BLaER1 treated with 17β-estradiol and CSF1 and Interleukin-3, amounts not matched to agents 10 nM and 100 nM (cell line): ENCODE results near the gene ST8SIA1.

Experiments
- H3K27ac ChIP-seq, 11 experiments: shearing (Covaris generic); formaldehyde crosslinking; 2 replicates each; pipeline ENCODE4 v1.8.1; 2022
- H3K27me3 ChIP-seq, 11 experiments: shearing (Covaris generic); formaldehyde crosslinking; 2 replicates each; pipeline ENCODE4 v1.8.1; 2022
- H3K36me3 ChIP-seq, 11 experiments: shearing (Covaris generic); formaldehyde crosslinking; 2 replicates each; pipeline ENCODE4 v1.8.1; 2022
- H3K4me1 ChIP-seq, 10 experiments: shearing (Covaris generic); formaldehyde crosslinking; 2 replicates each; pipeline ENCODE4 v1.8.1; 2022
- H3K4me2 ChIP-seq, 11 experiments: shearing (Covaris generic); formaldehyde crosslinking; 2 replicates each; pipeline ENCODE4 v1.8.1; 2022
- H3K4me3 ChIP-seq, 10 experiments: shearing (Covaris generic); formaldehyde crosslinking; 2 replicates each; pipeline ENCODE4 v1.8.1; 2022
- H3K9ac ChIP-seq, 11 experiments: shearing (Covaris generic); formaldehyde crosslinking; 2 replicates each; pipeline ENCODE4 v1.8.1; 2022
- H3K9me3 ChIP-seq, 11 experiments: shearing (Covaris generic); formaldehyde crosslinking; replicated peaks in 1 of 11; 2 replicates each; pipeline ENCODE4 v1.8.1; 2022
- H4K20me1 ChIP-seq, 11 experiments: shearing (Covaris generic); formaldehyde crosslinking; 2 replicates each; pipeline ENCODE4 v1.8.1; 2022
- Cebpa-rat ChIP-seq, 11 experiments: shearing (Covaris generic); IDR thresholded peaks; 2 replicates each; pipeline ENCODE4 v1.8.1; 2022

Gene ST8SIA1

GRCh38 chr12:22299294-22299912, 35.1 kb downstream of the ST8SIA1 start:
- no peak for TF ChIP-seq Cebpa-rat (IDR thresholded peaks at IDR 0.05)
- Histone ChIP-seq H3K9me3 (peaks cover 55 to 75% (median 61%) of the 10 kb centered on the region in 11 experiments), H4K20me1 (no peaks in the 10 kb centered on the region), H3K36me3 (no peaks in the 10 kb centered on the region), H3K4me1 (no peaks in the 10 kb centered on the region), H3K4me2 (no peak overlapping the region), H3K9ac (no peak overlapping the region), H3K4me3 (no peak overlapping the region), H3K27ac (no peak overlapping the region), H3K27me3 (no peaks in the 10 kb centered on the region)

GRCh38 chr12:22289250-22289649, 45.3 kb downstream of the ST8SIA1 start:
- no peak overlapping the region for H3K4me2 ChIP-seq
- peaks cover 0 to 5% (median 0%) of the 10 kb centered on the region in 11 experiments; a peak in 2 of 22 replicates for H3K9me3 ChIP-seq
- no peak overlapping the region for H3K27ac ChIP-seq
- H3K36me3 ChIP-seq = no peaks in the 10 kb centered on the region
- no peak overlapping the region for H3K4me3 ChIP-seq
- H3K27me3 ChIP-seq = no peaks in the 10 kb centered on the region
- H3K9ac ChIP-seq = no peak overlapping the region
- no peaks in the 10 kb centered on the region for H4K20me1 ChIP-seq
- H3K4me1 ChIP-seq = peaks cover 0 to 19% (median 6%) of the 10 kb centered on the region in 10 experiments; a peak in 13 of 20 replicates
- no peak for TF ChIP-seq Cebpa-rat (IDR thresholded peaks at IDR 0.05)

- no peak for TF ChIP-seq Cebpa-rat (IDR thresholded peaks at IDR 0.05)
- Histone ChIP-seq H3K27me3 (no peaks in the 10 kb centered on the region), H3K36me3 (no peaks in the 10 kb centered on the region), H3K9me3 (peaks cover 0 to 5% (median 0%) of the 10 kb centered on the region in 11 experiments; a peak in 2 of 22 replicates), H4K20me1 (no peaks in the 10 kb centered on the region), H3K4me3 (0 out of 20 replicates have a peak overlapping the region, but pooled peaks of 1 of the 10 experiments have one; percentile 1), H3K9ac (no peak overlapping the region), H3K4me2 (peak overlapping the region in 7 of 11 experiments; percentile 19 to 79 (median 47); a peak in 13 of 22 replicates), H3K27ac (no peak overlapping the region), H3K4me1 (peaks cover 0 to 19% (median 6%) of the 10 kb centered on the region in 10 experiments; a peak in 13 of 20 replicates)
These were observed 46.5 kb downstream of the ST8SIA1 start for GRCh38 chr12:22287776-22288621.

GRCh38 chr12:22287101-22287500, 47.4 kb downstream of the ST8SIA1 start:
- TF ChIP-seq Cebpa-rat (IDR thresholded peaks at IDR 0.05) = no peak
- peak overlapping the region in 1 of 11 experiments; percentile 75; a peak in 2 of 22 replicates for H3K4me2 ChIP-seq

GRCh38 chr12:22286569-22286968, 47.9 kb downstream of the ST8SIA1 start:
- H3K4me2 ChIP-seq = no peak overlapping the region

More at GRCh38 chr12:22287101-22287500, 47.4 kb downstream of the ST8SIA1 start:
- no peak overlapping the region for H3K4me3 ChIP-seq
- H3K4me1 ChIP-seq = peaks cover 0 to 19% (median 6%) of the 10 kb centered on the region in 10 experiments; a peak in 13 of 20 replicates
- no peak overlapping the region for H3K9ac ChIP-seq
- no peaks in the 10 kb centered on the region for H3K27me3 ChIP-seq
- 0 out of 22 replicates have a peak, but pooled peaks cover 0 to under 1% (median 0%) of the 10 kb centered on the region in 11 experiments for H3K9me3 ChIP-seq
- H4K20me1 ChIP-seq = no peaks in the 10 kb centered on the region
- H3K36me3 ChIP-seq = no peaks in the 10 kb centered on the region
- H3K27ac ChIP-seq = no peak overlapping the region

GRCh38 chr12:22285846-22286245, 48.7 kb downstream of the ST8SIA1 start:
- no peak for TF ChIP-seq Cebpa-rat (IDR thresholded peaks at IDR 0.05)

More at GRCh38 chr12:22286569-22286968, 47.9 kb downstream of the ST8SIA1 start:
- no peak overlapping the region for H3K9ac ChIP-seq
- H3K27me3 ChIP-seq = no peaks in the 10 kb centered on the region
- no peak overlapping the region for H3K4me3 ChIP-seq
- H4K20me1 ChIP-seq = no peaks in the 10 kb centered on the region
- no peak overlapping the region for H3K27ac ChIP-seq
- H3K36me3 ChIP-seq = no peaks in the 10 kb centered on the region
- no peaks in the 10 kb centered on the region for H3K9me3 ChIP-seq
- TF ChIP-seq Cebpa-rat (IDR thresholded peaks at IDR 0.05) = no peak
- H3K4me1 ChIP-seq = peaks cover 0 to 19% (median 6%) of the 10 kb centered on the region in 10 experiments; a peak in 13 of 20 replicates

GRCh38 chr12:22284871-22285270, 49.6 kb downstream of the ST8SIA1 start:
- Histone ChIP-seq H4K20me1 (no peaks in the 10 kb centered on the region), H3K9ac (no peak overlapping the region), H3K4me3 (no peak overlapping the region), H3K4me1 (peaks cover 0 to 19% (median 6%) of the 10 kb centered on the region in 10 experiments; a peak in 13 of 20 replicates), H3K36me3 (no peaks in the 10 kb centered on the region), H3K9me3 (no peaks in the 10 kb centered on the region), H3K4me2 (no peak overlapping the region), H3K27ac (no peak overlapping the region), H3K27me3 (no peaks in the 10 kb centered on the region)
- no peak for TF ChIP-seq Cebpa-rat (IDR thresholded peaks at IDR 0.05)

More at GRCh38 chr12:22285846-22286245, 48.7 kb downstream of the ST8SIA1 start:
- Histone ChIP-seq H4K20me1 (no peaks in the 10 kb centered on the region), H3K27me3 (no peaks in the 10 kb centered on the region), H3K36me3 (no peaks in the 10 kb centered on the region), H3K9ac (no peak overlapping the region), H3K4me2 (no peak overlapping the region), H3K27ac (no peak overlapping the region), H3K9me3 (no peaks in the 10 kb centered on the region), H3K4me1 (peaks cover 0 to 19% (median 6%) of the 10 kb centered on the region in 10 experiments; a peak in 13 of 20 replicates), H3K4me3 (no peak overlapping the region)

- H3K4me3 ChIP-seq = no peak overlapping the region
- no peak overlapping the region for H3K27ac ChIP-seq
- H3K27me3 ChIP-seq = no peaks in the 10 kb centered on the region; a peak in 1 of 22 replicates
- H3K36me3 ChIP-seq = no peaks in the 10 kb centered on the region
- peaks cover 0 to 15% (median 5%) of the 10 kb centered on the region in 10 experiments; a peak in 13 of 20 replicates for H3K4me1 ChIP-seq
- no peak for TF ChIP-seq Cebpa-rat (IDR thresholded peaks at IDR 0.05)
- H3K9ac ChIP-seq = no peak overlapping the region
- no peak overlapping the region for H3K4me2 ChIP-seq
- H3K9me3 ChIP-seq = peaks cover 0 to 12% (median 8%) of the 10 kb centered on the region in 11 experiments; a peak in 8 of 22 replicates
- no peaks in the 10 kb centered on the region for H4K20me1 ChIP-seq
These were observed 51.0 kb downstream of the ST8SIA1 start for GRCh38 chr12:22283508-22283907.

GRCh38 chr12:22283006-22283506, 51.5 kb downstream of the ST8SIA1 start:
- Histone ChIP-seq H3K27ac (no peak overlapping the region), H4K20me1 (no peaks in the 10 kb centered on the region), H3K9me3 (peaks cover 0 to 14% (median 9%) of the 10 kb centered on the region in 11 experiments; a peak in 8 of 22 replicates), H3K4me2 (no peak overlapping the region), H3K36me3 (no peaks in the 10 kb centered on the region), H3K4me3 (no peak overlapping the region), H3K27me3 (no peaks in the 10 kb centered on the region; a peak in 1 of 22 replicates), H3K9ac (no peak overlapping the region), H3K4me1 (peaks cover 0 to 10% (median under 1%) of the 10 kb centered on the region in 10 experiments; a peak in 8 of 20 replicates)
- TF ChIP-seq Cebpa-rat (IDR thresholded peaks at IDR 0.05) = no peak
